Mucosa of descending colon (tissue), 3 donors: ENCODE measurements around the gene CNTD1. TPM values are rescaled to one million over a fixed set of nuclear protein-coding genes. Genes with fewer than 3 reads are reported as not detected.

Experiments used
- ATAC-seq: fragments of 200-7000 bp; cut with Tn5 transposase; one replicate; pipeline ENCODE4 v1.9.1; 2020; ENCODE audit warnings: mild to moderate bottlenecking, moderate library complexity
- DNase-seq, 3 donors: peaks; one replicate each; pipeline ENCODE4 v3.0.0-alpha.2; 2020
- H3K36me3 ChIP-seq: fragments of 200-600 bp; one replicate; pipeline ENCODE4 v1.8.0; 2021; ENCODE audit warnings: low read depth, mild to moderate bottlenecking
- H3K4me1 ChIP-seq: fragments of 200-600 bp; one replicate; pipeline ENCODE4 v1.8.0; 2021; ENCODE audit warnings: low read depth, mild to moderate bottlenecking
- H3K4me3 ChIP-seq: fragments of 200-600 bp; one replicate; pipeline ENCODE4 v1.8.0; 2021; ENCODE audit warnings: mild to moderate bottlenecking
- H3K9me3 ChIP-seq: fragments of 200-600 bp; one replicate; pipeline ENCODE4 v1.8.0; 2021; ENCODE audit warnings: mild to moderate bottlenecking
- CTCF ChIP-seq: fragments of 200-600 bp; IDR thresholded peaks from one replicate; pipeline ENCODE4 v1.8.0; 2022; ENCODE audit warnings: antibody characterized with exemption, mild to moderate bottlenecking
- intact Hi-C, 2 donors: fragments of 100-400 bp; cut with DNase I in 1 of 2; cut with micrococcal nuclease in 1 of 2; formaldehyde crosslinking; loops; one replicate each; pipeline versions ENCODE4 v1.11.0 to v1.11.1; 2022; cut with DNase I, micrococcal nuclease
- total RNA-seq, 3 donors: library from RNA; stranded (reverse); fragmentation: NEBNext Ultra II Directional in 2 of 3; extraction: Animal tissue kit (Norgen Biotek cat#: 25700) in 2 of 3; gene quantifications; one replicate each; pipeline versions ENCODE4 v1.2.1 to v1.2.4, GENCODE V29; 2021 to 2023
- donor health status: DM: no; HTN: no; CAD: no; lungs with moderate emphysema.
- donor health status: DM: no; HTN: no; CAD: no.
- donor health status: DM: no; HTN: yes; CAD: no.

The CNTD1 gene
- total RNA-seq, 3 donors from 2014 or later = 0.79 to 3.3 (median 1.2) TPM

- Histone ChIP-seq H3K4me3 (no peak overlapping the region), H3K9me3 (no peaks in the 10 kb centered on the region), H3K36me3 (no peaks in the 10 kb centered on the region), H3K4me1 (peaks cover 27% of the 10 kb centered on the region)
- DNase-seq (peak in 1 of 3 donors; percentile 54), ATAC-seq (no peak)
- intact Hi-C loops = no loop called here
- TF ChIP-seq CTCF = no peak
Measured at GRCh38 chr17:42796066-42796758, 2.4 kb upstream of the CNTD1 start.

- Histone ChIP-seq H3K4me3 (peak overlapping the region; percentile 74), H3K36me3 (no peaks in the 10 kb centered on the region), H3K4me1 (peaks cover 27% of the 10 kb centered on the region), H3K9me3 (no peaks in the 10 kb centered on the region)
- no peak for TF ChIP-seq CTCF
- peak in 1 of 3 donors; percentile 81 for DNase-seq
- intact Hi-C loops = no loop called here
- peak; percentile 77 for ATAC-seq
Measured at GRCh38 chr17:42797067-42798007, 1.3 kb upstream of the CNTD1 start.

- no peak for TF ChIP-seq CTCF
- Histone ChIP-seq H3K4me3 (peak overlapping the region; percentile 74), H3K9me3 (no peaks in the 10 kb centered on the region), H3K36me3 (no peaks in the 10 kb centered on the region), H3K4me1 (peaks cover 33% of the 10 kb centered on the region)
- ATAC-seq = peak; percentile 0
- no peak for DNase-seq
- intact Hi-C loops = no loop called here
Measured at GRCh38 chr17:42798011-42798382, 664 bp upstream of the CNTD1 start.

- TF ChIP-seq CTCF = no peak
- Histone ChIP-seq H3K9me3 (no peaks in the 10 kb centered on the region), H3K36me3 (no peaks in the 10 kb centered on the region), H3K4me1 (peaks cover 17% of the 10 kb centered on the region), H3K4me3 (no peak overlapping the region)
- DNase-seq = no peak
- ATAC-seq = peak; percentile 30
- intact Hi-C loops = no loop called here
Measured at GRCh38 chr17:42803074-42803883, 4.6 kb downstream of the CNTD1 start.

GRCh38 chr17:42804918-42805367 is 6.3 kb downstream of the CNTD1 start:
- H3K4me1 ChIP-seq = peaks cover 17% of the 10 kb centered on the region
- DNase-seq (no peak), ATAC-seq (peak; percentile 62)
- no peaks in the 10 kb centered on the region for H3K36me3 ChIP-seq
- H3K9me3 ChIP-seq = no peaks in the 10 kb centered on the region
- intact Hi-C loops = no loop called here
- H3K4me3 ChIP-seq = no peak overlapping the region
- TF ChIP-seq CTCF = no peak
